Head of caudate nucleus (tissue), 42 donors: ENCODE results near the gene PEX14.

Experiments
- DNase-seq, 42 donors: peaks; one replicate each; pipeline versions ENCODE4 v3.0.0 to v3.0.0-alpha.2; 2020 to 2021; ENCODE audit warnings: mixed read lengths in 7 of 42
- intact Hi-C: fragments of 100-400 bp; cut with DNase I; formaldehyde crosslinking; loops from one replicate; pipeline ENCODE4 v1.15.0; 2022

PEX14 gene

GRCh38 chr1:10677491-10678391 is 203.0 kb downstream of the PEX14 start:
- intact Hi-C loops, result no loop called here
- DNase-seq, result no peak

GRCh38 chr1:10678402-10678801 is 203.7 kb downstream of the PEX14 start:
- no peak for DNase-seq

GRCh38 chr1:10678852-10679251 is 204.1 kb downstream of the PEX14 start:
- intact Hi-C loops, result no loop called here
- no peak for DNase-seq

More at GRCh38 chr1:10678402-10678801, 203.7 kb downstream of the PEX14 start:
- intact Hi-C loops, result no loop called here

GRCh38 chr1:10679496-10680220 is 204.9 kb downstream of the PEX14 start:
- intact Hi-C loops, result no loop called here
- DNase-seq, result peak in 2 of 42 donors; percentile 9 to 25
